CD4-positive, alpha-beta T cell treated with Interleukin-15 for 4 hours (primary cell): ENCODE measurements around the gene MAF.

Source experiments
- DNase-seq: peaks from one replicate; pipeline ENCODE4 v3.0.0-alpha.2; 2020; ENCODE audit warnings: low spot score

The MAF gene

DNA sequence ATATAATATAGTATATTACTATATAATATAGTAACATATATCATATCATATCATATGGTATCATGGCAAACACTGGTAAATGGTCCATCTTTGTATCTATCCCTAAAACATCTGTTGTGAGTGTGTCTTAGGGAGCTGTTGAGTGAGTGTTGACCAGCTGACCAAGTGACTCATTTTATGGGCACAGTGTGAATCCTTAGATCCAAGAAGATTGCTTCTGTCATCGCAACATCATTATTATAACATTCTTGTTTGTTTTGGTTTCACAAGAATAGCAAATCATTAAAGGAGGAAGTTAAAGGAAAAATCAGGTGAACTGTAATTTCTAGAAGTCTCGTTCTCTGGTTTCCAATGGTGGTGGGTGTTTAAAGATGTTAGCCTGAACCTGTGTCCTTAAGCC lies 11.7 kb upstream of the MAF start:
- DNase-seq: no peak

DNA sequence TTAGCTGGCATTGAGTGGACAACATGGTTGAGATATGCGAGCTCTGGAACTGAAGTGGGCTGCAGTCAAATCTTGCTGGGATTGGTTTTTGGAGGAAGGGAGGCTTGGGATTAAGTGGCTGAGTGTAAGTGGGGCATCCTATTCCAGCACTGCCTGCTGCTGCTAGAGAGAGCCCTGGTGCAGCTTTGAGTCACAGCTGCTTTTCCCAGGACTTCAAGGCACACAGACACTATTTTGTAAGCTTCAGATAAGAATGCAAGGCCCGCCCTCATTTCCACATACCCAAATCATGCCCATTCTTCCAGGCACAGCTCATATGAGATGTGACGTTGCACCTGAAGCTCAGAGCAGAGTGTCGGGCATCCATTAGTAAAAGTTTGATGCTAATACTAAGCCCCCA lies 10.2 kb upstream of the MAF start:
- no peak for DNase-seq

GRCh38 chr16:79609861-79610260 lies 9.3 kb upstream of the MAF start:
- DNase-seq: no peak

- no peak for DNase-seq
Observed at GRCh38 chr16:79608976-79609375, 8.4 kb upstream of the MAF start.

GRCh38 chr16:79607587-79607986 lies 7.0 kb upstream of the MAF start:
- no peak for DNase-seq

DNA sequence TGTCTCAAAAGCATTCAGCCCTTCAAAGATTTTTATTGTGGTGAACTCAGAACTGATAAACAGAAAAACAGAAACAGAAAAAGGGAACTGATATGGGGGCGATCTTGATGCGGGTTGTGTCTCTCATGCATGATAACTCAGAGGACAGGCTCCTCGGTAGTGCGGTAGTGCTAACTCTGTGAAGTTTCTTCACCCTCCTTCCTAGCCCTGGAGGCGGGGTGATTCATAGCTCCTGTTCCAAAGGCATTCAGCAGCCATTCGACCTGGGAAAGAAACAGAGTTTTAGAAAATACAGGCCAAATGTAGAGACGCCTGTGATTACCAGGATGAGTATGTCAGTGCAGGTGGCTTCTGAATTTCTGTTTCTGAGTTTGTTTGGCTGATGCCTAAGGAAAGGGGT lies 5.5 kb upstream of the MAF start:
- no peak for DNase-seq

DNA sequence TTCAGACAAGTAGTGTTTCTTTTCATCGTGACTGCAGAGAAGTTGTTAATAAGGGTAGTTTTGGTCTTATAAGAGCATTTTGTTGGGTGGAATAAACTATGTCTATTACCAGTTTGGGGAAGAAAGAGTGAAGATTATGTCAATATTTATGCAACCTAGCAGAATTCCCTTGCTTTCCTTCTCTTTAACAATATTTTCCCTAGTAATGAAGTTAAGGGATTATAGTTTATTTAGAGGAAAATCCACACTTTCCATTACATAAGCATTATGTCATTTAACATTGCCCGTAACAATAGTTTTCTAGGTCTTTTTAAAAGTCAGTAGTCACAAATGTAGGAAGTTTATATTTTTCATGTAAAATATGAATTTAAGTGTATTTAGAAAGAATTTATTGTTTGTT lies 2.5 kb upstream of the MAF start:
- no peak for DNase-seq

- peak; percentile 64 for DNase-seq
Observed at GRCh38 chr16:79602628-79603014, 2.1 kb upstream of the MAF start.

DNA sequence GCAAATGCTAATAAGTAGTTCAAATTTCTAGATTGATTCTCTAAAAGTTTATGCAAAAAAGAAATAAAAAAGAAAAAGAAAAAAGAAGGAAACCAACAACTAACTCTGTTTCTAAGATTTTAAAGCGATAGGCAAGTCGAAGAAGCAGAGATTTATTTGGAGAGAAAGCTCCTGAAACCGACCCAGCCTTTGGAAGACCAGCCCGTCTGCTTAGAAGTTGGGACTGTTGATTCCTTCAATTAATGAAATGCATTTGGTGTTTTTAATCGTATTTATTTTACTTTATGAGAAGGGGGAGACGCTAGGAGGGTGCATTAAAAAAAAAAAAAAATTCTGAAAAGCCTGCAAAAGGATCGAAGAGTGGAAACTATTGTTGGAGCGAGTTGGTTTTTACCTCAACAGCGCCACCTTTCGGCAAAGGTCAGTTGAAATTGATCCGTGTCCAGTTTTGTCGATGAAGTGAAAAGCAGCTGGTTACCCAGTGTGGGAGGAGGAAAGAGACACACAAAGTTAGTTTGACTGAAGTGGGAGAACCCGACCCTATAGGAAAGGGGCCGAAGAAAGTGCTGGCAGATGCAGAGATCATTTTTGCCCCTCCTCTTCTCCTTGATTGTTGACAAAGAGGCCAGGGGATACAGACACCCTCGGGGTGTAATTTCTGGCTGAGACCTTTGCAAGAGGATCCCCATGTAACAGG lies 1.5 kb upstream of the MAF start:
- DNase-seq: peak; percentile 89

GRCh38 chr16:79601092-79601930 lies 774 bp upstream of the MAF start:
- DNase-seq: peak; percentile 51

DNA sequence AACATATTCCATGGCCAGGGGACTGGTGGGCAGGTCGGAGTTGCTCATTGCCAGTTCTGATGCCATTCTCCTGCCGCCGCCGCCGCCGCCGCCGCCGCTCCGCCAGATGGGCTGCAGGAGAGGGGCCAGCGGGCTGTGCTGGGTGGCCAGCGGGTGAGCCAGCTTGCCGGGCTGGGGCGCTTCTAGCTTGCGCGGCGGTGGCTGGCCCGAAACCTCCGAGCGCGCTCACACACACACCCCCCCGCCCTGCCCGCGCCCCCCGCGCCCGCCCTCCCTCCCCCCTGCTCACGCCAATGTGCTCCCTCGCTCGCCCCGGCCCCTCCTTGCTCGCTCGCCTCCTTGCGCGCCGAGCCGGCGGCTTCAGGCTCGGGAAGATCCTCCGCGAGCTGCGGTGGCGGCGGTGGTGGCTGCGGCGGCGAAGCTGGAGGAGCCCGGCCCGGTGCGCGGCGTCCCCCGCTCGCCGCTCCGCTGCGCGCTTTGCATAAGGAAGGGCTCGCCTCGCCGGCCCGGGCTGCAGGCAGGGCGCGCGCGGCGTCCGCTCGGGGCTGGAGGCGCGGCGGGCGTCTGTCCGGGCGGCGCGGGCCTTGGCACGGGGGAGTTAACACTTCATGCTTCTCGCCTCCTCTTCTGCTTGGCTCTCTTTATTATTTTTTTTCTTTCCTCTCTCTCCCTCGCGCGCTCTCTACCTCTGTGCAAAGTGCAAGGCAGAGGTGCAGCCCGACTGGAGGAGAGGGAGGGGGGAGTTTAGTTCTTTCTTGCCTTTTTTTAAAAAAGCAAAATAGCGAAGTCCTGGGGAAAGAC lies 500 bp downstream of the MAF start:
- DNase-seq: no peak

GRCh38 chr16:79599256-79599836 lies 1.2 kb downstream of the MAF start:
- no peak for DNase-seq

DNA sequence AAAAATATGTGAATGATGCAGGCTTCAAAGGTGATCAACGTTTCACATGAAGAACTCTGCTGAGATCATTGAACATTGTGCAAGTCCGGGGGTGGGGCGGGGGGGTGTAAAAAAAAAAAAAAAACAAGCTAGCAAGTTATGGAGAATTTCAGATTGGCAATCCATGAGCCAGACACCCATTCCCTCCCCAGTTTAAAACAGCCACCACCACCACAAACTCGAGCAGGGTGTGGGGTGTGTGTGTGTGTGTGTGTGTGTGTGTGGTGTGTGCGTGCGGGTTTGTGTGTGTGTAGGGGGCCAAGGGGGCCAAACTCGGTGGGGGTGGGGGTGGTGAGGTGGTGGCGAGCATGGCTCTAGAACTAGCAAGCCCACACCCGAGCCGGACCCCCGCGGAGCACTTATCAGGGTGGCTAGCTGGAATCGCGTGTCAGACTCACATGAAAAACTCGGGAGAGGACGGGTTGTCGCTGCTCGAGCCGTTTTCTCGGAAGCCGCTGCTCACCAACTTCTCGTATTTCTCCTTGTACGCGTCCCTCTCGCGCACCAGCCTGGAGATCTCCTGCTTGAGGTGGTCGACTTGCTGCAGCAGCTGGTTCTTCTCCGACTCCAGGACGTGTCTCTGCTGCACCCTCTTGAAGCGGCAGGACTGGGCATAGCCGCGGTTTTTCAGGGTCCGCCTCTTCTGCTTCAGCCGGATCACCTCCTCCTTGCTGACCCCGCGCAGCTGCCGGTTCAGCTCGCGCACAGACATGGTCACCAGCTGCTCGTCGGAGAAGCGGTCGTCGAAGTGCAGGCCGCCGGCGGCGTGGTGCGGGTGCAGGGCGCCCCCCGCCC lies 2.0 kb downstream of the MAF start:
- DNase-seq: peak; percentile 50

DNA sequence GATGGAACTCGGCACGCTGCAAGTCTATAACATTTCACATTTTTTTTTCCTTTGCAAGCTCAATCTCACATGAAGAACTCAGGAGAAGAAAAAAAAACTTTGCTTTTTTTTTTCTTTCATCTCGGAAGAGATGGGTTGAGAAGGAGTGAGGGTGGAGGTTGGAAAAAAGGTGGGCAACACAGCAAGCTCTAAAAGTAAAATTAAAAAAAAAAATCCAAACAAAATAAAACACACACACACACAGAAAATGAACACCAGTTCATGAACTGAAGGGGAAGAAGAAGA lies 2.5 kb downstream of the MAF start:
- DNase-seq: no peak

DNA sequence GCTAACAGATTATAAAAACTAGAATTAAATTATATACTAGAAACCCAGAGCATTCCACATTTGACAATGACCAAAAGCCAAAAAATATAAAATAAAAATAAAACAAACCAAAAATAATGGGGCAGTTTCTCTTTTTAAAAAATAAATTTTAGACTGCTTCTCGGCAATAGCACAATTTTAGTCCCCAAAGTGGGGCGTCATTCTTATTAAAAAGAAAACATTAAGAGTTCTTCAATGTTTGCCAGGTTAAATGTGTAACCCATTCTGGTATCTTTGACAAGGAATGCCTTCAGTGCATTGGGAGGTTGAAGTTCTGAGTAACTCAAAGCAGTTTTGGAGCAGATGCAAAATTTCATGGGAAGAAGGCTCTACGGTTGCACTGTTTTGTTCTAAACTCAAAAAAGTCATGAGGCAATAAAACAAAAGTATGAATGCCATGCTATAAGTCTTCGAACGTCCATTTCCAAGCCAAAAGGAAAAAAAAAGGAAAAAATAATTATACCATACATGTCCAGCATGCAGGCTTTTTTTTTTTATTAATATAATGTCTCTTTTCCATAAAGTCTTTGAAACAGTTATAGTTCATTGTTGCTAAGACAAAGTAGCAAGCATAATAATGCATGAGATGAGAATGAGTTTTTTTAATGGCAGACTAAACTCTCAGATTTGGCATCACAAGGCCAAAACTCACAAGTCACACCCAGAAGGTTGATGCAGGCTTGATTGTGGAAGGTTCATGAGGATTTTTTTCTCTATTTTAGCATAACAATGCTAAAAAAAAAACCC lies 3.1 kb downstream of the MAF start:
- DNase-seq: no peak

- DNase-seq: no peak
Observed at GRCh38 chr16:79595931-79596450, 4.5 kb downstream of the MAF start.

- DNase-seq: no peak
Observed at GRCh38 chr16:79595231-79595641, 5.3 kb downstream of the MAF start.

DNA sequence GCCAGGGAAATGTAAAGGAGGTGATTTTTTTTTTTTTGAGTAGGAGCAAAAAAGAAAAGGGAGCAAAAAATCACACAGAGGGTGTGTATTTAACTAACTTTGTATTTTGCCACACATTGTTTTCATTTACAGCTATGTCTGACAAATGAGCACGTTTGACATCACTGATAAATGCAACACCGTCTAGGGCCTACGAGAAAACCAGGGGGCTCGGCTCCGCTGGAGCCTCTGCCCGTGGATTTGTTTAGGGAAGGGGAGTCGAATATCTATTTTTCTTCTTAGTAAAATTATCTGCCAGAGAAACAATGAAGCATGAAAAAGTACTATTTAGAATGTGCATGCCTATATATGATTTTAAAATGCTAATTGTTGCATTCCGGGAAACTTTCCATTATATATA lies 6.8 kb downstream of the MAF start:
- DNase-seq: no peak

GRCh38 chr16:79593074-79593531 lies 7.4 kb downstream of the MAF start:
- no peak for DNase-seq

DNA sequence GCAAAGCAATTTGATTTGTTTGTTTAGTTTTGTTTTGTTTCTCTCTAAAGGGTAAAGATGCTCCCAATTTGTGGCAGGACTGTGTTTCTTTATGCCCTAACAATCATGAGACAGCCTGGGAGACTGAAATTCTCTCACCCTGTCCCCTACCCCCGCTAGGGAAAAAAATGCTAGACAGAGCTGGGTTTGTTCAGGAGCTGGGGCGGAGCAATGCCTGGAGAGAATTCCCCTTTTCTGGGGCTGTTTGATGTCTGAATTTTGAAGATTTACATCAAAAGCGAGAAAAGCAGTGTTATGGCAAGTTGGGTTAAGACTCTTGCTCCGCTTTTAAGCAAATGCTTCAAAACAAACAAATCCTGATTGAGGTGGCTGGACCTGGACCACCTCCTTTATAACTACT lies 8.4 kb downstream of the MAF start:
- DNase-seq: no peak
